SJSA1 (cell line): ENCODE measurements around the gene FRMPD2. TPM values are rescaled to one million over a fixed set of nuclear protein-coding genes. Genes with fewer than 3 reads are reported as not detected.
"Not testable (repeated sequence)": the region's sequence is repeated elsewhere in the genome, so short reads cannot be mapped to it uniquely, and the experiment has no call there.

Source experiments
- DNase-seq, 2 experiments: peaks; one replicate each; pipeline ENCODE4 v3.0.0-alpha.2; 2015 to 2020; ENCODE audit warnings: low spot score in 2 of 2, low read depth in 1 of 2
- H3K27ac ChIP-seq: fragments of 250-450 bp; sonication (Bioruptor Pico); 2 replicates; pipeline ENCODE4 v1.5.1; 2020; ENCODE audit warnings: mild to moderate bottlenecking, moderate library complexity
- H3K27me3 ChIP-seq: fragments of 250-450 bp; sonication (Bioruptor Pico); replicated peaks from 2 replicates; pipeline ENCODE4 v1.5.1; 2020; ENCODE audit warnings: mild to moderate bottlenecking, moderate library complexity
- H3K36me3 ChIP-seq: fragments of 250-450 bp; sonication (Bioruptor Pico); 2 replicates; pipeline ENCODE4 v1.5.1; 2020; ENCODE audit warnings: mild to moderate bottlenecking
- H3K4me1 ChIP-seq: fragments of 250-450 bp; sonication (Bioruptor Pico); replicated peaks from 2 replicates; pipeline ENCODE4 v1.6.1; 2021; ENCODE audit warnings: mild to moderate bottlenecking
- H3K4me3 ChIP-seq: fragments of 250-450 bp; sonication (Bioruptor Pico); 2 replicates; pipeline ENCODE4 v1.5.1; 2020; ENCODE audit warnings: mild to moderate bottlenecking
- H3K9me3 ChIP-seq: fragments of 250-450 bp; sonication (Bioruptor Pico); replicated peaks from 2 replicates; pipeline ENCODE4 v1.5.1; 2020; ENCODE audit warnings: mild to moderate bottlenecking
- total RNA-seq: library from RNA; depleted of rRNA; stranded (reverse); fragments of >200 nt; shearing (Covaris generic); gene quantifications from 2 replicates; pipeline ENCODE4 v1.2.3, GENCODE V29; 2014

FRMPD2 gene
- total RNA-seq, 1 experiment from 2014 or later: 0.03 TPM

DNA sequence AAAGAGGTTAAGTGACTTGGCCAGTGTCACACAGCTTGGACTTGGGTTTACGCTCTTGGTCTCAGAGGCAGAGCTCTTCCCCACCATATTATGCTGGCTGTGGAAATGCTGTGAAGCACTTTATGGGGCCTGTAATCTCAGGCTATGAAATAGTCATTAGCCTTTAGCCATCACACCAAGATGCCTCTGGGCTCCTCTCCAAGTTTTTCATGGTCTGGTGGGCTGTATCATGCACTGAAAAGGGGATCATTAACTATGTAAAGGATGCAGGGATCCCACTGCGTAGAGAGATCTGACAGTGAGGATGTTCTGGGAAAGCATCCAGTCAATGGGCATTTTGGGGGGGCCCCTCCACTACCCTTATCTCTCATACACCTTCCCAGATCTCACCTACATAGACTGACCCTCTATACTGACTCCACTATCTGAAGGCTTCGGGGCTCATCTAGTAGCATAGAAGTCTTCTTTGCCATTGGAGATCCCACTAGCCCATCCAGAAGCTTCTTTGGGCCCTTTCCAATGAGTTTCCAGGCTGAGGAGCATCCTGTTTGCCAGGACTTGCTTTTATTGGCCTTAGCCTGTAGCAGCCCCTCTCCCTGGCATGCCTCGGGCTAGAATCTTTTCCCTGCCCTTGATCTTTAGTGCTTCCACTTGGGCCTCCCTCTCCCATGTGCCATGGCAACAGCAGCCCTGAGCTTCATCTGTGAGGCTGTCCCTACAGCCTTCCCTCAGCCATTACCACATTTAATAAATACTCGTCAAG, 19.6 kb downstream of the FRMPD2 start:
- DNase-seq: no peak
- H3K27ac ChIP-seq: no peak overlapping the region
- H3K4me1 ChIP-seq: peaks cover 14% of the 10 kb centered on the region
- no peaks in the 10 kb centered on the region for H3K36me3 ChIP-seq
- no peak overlapping the region for H3K4me3 ChIP-seq
- H3K27me3 ChIP-seq: no peaks in the 10 kb centered on the region
- H3K9me3 ChIP-seq: no peaks in the 10 kb centered on the region

DNA sequence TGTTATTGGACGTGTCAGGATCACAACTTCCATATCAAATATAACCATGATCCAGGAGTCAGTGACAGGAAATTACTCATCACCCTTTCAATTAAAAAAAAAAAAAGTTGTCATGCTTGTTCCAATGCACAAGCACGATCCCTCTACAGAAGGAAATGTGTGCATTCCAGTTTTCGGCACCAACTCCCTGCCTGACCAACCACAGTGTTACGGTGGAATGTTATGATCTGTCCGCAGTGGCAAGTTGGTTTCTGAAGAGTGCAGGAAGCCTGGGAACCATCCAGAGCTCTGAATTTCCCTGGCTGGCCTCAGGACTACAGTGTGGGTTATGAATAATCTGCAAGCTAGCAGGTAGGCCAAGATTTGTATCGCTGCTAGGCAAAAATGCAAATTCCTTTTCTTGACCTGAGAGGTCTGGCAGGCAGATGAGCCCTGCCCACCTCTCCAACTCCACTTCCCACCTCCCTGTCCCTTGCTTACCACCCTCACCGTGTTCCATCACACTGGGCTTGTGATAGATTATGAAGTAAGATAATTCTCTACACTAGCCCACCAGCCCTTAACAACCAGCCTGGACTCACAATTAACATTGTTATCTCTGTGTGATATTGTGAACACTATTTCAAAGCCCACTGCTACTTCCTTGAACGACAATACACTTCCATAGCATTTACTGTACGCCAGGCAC, 20.4 kb downstream of the FRMPD2 start:
- no peak overlapping the region for H3K4me3 ChIP-seq
- H3K27ac ChIP-seq: peak overlapping the region; percentile 31; the same call in 1 of the 2 replicates
- H3K36me3 ChIP-seq: no peaks in the 10 kb centered on the region
- peaks cover 14% of the 10 kb centered on the region for H3K4me1 ChIP-seq
- H3K27me3 ChIP-seq: no peaks in the 10 kb centered on the region
- peak; percentile 65 to 72 for DNase-seq
- no peaks in the 10 kb centered on the region for H3K9me3 ChIP-seq

DNA sequence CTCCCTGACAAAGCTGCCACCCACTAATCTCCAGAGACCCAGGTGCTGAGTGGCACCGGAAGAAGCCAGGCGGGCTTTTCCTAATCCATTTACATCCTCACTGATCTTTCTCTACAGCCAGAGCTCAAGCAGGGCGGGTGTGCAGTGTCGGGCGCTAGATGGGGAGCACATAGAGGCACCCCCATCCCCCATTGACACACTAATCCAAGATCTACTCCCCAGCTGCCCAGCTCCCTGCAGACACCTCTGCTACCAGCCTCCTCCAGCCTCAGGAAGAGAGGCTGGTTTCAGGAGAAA, 22.2 kb downstream of the FRMPD2 start:
- no peak overlapping the region for H3K4me3 ChIP-seq
- no peaks in the 10 kb centered on the region for H3K9me3 ChIP-seq
- no peaks in the 10 kb centered on the region for H3K27me3 ChIP-seq
- no peaks in the 10 kb centered on the region for H3K36me3 ChIP-seq
- H3K4me1 ChIP-seq: peaks cover 14% of the 10 kb centered on the region
- no peak for DNase-seq
- no peak overlapping the region for H3K27ac ChIP-seq

DNA sequence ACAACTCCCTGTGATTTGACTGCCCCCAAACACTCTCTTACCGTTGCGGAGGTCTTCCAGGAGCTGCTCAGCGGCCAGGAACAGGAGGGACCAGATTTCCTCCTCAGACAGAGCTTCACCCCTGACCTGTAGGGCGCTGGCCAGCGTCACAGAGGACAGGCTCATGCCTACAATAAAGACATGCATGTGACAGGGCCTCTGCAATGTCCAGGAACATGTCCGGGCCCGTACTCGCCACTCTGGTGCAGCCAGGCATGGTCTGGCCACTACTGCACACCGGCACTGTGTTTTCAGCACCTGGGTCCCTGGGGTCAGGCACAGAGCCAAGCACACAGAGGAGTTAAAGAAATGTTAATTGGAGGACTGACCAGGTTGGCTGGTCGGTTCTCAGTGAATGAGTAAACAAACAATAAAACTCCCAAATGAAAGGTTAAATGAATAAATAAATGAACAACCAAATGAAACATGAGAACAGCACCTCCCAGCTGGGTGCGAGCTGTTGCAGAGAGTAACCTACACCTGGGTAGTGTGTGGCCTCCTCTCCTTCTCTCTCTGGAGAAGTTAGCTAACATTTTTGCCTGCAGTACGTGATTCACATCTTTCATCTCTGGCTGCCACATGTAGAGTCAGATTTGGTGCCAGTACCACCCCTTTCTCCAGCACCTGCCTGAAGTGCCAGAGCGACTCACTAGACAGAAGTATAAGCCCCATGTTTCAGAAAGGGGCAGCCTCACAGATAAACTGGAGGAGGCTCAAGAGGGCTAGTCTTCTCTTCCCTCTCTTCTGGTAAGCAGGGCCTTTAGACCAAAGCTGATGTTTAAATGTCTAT, 22.8 kb downstream of the FRMPD2 start:
- peaks cover 14% of the 10 kb centered on the region for H3K4me1 ChIP-seq
- DNase-seq: no peak
- no peak overlapping the region for H3K27ac ChIP-seq
- H3K4me3 ChIP-seq: no peak overlapping the region
- no peaks in the 10 kb centered on the region for H3K36me3 ChIP-seq
- H3K27me3 ChIP-seq: no peaks in the 10 kb centered on the region
- no peaks in the 10 kb centered on the region for H3K9me3 ChIP-seq

DNA sequence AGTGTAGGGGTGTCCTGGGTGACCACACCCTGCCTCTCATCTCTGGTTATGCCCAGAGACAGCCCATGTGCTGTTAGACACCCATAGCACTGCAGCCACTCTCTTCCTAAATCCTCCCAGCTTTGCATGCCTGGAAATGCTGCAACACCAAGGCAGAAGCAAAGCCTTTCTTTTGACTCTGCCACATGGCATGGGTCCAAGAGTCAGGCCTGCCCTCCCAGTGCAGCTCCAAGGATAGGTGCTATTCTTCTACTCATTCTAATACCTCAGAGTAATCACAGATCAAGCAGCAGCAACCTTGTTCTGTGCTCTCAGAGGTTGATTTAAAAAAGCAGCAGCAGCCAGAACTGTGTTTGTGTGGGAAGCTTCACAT, 23.4 kb downstream of the FRMPD2 start:
- no peaks in the 10 kb centered on the region for H3K36me3 ChIP-seq
- peaks cover 14% of the 10 kb centered on the region for H3K4me1 ChIP-seq
- no peaks in the 10 kb centered on the region for H3K27me3 ChIP-seq
- no peak overlapping the region for H3K4me3 ChIP-seq
- DNase-seq: no peak
- no peak overlapping the region for H3K27ac ChIP-seq
- H3K9me3 ChIP-seq: no peaks in the 10 kb centered on the region

DNA sequence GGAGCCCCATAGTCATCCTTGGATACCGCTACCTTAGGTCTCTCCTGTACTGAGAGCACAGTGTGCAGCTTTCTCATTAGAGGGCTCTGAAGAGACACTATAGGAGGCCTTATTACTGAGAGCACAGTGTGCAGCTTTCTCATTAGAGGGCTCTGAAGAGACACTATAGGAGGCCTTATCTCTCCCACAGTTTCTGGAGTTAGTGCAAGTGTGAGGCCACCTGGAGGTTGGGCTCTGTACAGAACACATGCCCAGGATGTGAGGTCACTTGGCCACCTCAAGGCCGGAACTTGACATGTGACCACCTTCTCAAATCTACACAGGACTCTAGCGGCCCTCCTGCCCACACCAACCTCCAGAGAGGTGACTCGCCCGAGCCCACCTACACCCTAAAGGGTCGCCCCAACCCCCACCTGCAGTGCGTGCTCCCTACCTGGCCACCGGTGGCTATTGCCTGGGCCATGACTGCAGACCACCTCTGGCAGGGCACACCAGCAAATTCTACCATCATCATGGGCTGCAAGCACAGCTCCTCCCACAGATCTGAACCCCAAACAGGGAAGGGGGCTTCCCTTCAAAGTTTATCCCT, 24.6 kb downstream of the FRMPD2 start:
- Histone ChIP-seq H3K27me3 (no peaks in the 10 kb centered on the region; the same call in 1 of the 2 replicates), H3K36me3 (no peaks in the 10 kb centered on the region), H3K9me3 (no peaks in the 10 kb centered on the region), H3K4me1 (peaks cover 14% of the 10 kb centered on the region), H3K4me3 (no peak overlapping the region), H3K27ac (no peak overlapping the region)
- DNase-seq: no peak

DNA sequence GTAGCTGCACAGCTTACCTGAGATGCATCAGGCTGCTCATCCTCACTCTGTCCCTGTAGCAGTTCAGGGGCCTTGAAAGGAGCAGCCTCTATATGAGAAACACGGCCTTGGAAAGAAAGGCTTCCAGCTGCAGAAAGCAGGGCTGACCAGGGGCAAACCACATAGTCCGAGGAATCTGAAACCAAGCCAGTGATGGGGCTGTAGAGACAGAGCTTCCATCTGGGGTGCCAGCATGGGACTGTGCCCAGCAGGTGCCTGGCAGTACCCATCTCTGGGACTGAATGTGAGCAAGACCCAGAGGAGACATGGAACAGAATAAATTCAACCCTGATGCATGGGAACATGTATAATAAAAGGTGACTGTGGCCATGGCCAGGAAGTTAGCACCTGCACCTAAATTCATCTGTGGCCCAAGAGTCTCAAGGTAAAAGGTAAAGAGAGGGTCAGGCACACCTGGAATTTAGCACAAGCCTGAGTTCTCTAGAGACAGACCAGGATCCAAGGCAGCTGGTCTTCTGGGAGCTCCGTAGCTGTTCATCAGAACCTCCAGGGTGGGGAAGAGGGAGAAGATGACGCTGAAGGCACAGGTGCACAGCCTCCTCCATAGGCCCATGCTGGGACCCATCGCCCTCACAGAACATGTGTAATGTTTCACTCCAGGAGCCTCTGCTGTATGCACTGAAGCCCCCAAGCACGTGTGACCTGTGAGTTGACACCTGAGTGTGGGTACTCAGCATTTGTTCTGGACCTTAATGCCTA, 25.3 kb downstream of the FRMPD2 start:
- H3K4me1 ChIP-seq: peaks cover 8% of the 10 kb centered on the region
- DNase-seq: peak in 1 of 2 experiments; percentile 28
- H3K27me3 ChIP-seq: no peaks in the 10 kb centered on the region; the same call in 1 of the 2 replicates
- H3K9me3 ChIP-seq: no peaks in the 10 kb centered on the region
- H3K4me3 ChIP-seq: no peak overlapping the region
- H3K36me3 ChIP-seq: no peaks in the 10 kb centered on the region
- H3K27ac ChIP-seq: no peak overlapping the region

DNA sequence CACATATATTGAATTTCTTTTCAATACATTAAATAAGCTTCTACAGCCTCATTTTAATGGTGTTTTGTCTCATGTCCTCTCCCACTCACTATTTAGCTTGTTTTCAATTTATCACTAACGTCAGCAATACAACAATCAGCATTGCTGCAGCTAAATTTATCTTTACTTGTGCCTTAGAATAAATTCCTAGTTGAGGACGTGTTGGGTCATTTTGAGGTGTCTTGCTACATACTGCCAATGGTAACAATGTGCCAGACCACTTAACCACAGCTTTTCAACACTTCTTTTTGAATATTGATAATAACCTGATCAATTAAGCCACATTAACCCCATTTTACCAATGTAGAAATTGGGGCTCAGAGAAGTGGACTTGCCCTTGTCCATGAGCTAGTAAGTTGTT, 26.0 kb downstream of the FRMPD2 start:
- no peak for DNase-seq
- H3K4me3 ChIP-seq: no peak overlapping the region

DNA sequence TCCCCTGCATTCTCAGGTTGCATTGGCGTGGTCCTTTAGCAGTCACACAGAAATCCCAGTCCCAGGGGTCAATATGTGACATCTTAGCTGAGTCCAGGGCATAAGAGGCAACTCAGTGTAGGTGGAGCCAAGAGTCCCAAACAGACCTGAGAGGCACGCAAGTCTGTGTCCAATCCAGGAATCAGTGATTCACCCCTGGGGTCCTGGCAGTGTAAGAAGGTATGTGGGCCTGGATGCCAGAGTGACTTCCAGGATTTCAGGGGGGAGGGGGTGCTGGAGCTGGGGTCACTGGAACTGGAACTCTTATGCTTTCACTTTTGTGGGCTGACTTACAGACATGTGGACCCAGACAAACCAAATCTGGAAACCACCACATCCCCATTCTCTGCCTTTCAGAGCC, 26.8 kb downstream of the FRMPD2 start:
- no peaks in the 10 kb centered on the region for H3K36me3 ChIP-seq
- DNase-seq: no peak
- H3K27ac ChIP-seq: no peak overlapping the region
- no peak overlapping the region for H3K4me3 ChIP-seq
- no peaks in the 10 kb centered on the region for H3K9me3 ChIP-seq
- no peaks in the 10 kb centered on the region for H3K4me1 ChIP-seq
- H3K27me3 ChIP-seq: no peaks in the 10 kb centered on the region; the same call in 1 of the 2 replicates

More for the DNA sequence above, 26.0 kb downstream of the FRMPD2 start:
- Histone ChIP-seq H3K9me3 (no peaks in the 10 kb centered on the region), H3K36me3 (no peaks in the 10 kb centered on the region), H3K27ac (no peak overlapping the region), H3K27me3 (no peaks in the 10 kb centered on the region; the same call in 1 of the 2 replicates), H3K4me1 (peaks cover 2% of the 10 kb centered on the region)

DNA sequence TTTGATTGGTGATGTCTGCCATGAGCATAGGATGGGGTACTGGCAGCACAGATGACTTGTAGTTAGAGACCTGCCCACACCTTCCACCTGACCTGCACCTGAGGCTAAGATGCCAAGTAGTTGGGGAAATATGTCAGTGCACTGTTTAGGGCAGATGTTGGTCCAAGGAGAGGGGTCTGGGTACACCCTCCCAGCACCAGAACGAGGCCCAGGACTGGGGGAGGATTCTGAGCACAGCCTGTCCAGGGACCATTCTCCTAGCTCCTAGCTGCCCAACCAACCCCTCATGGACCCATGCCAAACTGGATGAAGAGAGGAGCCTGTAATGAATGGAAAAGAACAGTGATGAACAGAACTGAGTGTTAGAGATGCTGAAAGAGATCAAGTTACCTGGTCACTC, 28.0 kb downstream of the FRMPD2 start:
- H3K4me3 ChIP-seq: no peak overlapping the region
- no peaks in the 10 kb centered on the region for H3K36me3 ChIP-seq
- H3K4me1 ChIP-seq: no peaks in the 10 kb centered on the region
- no peaks in the 10 kb centered on the region; the same call in 1 of the 2 replicates for H3K27me3 ChIP-seq
- DNase-seq: no peak
- no peak overlapping the region for H3K27ac ChIP-seq
- H3K9me3 ChIP-seq: no peaks in the 10 kb centered on the region

DNA sequence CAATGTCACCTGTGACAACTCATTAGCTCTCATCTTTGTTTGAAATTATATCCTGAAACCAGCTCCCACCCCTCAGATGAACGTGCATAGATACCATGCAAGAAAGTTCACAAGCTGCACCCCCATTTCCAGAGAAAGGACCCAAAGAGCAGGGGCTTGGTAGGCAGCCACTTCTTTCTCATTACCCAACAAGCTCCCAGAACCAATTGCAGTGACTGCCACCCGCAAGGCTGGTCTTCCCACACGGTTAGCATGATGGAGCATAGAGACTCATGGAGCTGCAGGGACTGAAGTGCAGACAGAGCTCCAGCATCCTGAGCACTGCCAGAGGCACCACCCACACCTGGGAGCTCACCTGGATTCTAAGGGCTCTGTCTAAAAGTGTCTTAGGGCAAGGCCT, 28.5 kb downstream of the FRMPD2 start:
- no peaks in the 10 kb centered on the region; the same call in 1 of the 2 replicates for H3K27me3 ChIP-seq
- H3K9me3 ChIP-seq: no peaks in the 10 kb centered on the region
- H3K36me3 ChIP-seq: no peaks in the 10 kb centered on the region
- no peak overlapping the region for H3K4me3 ChIP-seq
- H3K27ac ChIP-seq: no peak overlapping the region
- H3K4me1 ChIP-seq: no peaks in the 10 kb centered on the region
- no peak for DNase-seq

DNA sequence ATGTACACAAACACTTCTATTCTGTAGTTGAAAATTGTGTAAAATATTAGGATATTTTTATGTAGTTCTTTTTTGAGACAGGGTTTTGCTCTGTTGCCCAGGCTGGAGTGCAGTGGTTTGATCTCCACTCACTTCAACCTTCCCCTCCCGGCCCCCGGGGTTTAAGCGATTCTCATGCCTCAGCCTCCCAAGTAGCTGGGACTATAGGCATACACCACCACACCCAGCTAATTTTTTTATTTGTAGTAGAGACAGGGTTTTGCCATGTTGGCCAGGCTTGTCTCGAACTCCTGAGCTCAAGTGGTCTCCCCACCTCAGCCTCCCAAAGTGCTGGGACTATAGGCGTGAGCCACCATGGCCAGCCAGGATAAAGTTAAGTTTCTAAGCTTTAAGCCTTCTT, 30.6 kb downstream of the FRMPD2 start:
- not testable (repeated sequence) for H3K4me3 ChIP-seq

DNA sequence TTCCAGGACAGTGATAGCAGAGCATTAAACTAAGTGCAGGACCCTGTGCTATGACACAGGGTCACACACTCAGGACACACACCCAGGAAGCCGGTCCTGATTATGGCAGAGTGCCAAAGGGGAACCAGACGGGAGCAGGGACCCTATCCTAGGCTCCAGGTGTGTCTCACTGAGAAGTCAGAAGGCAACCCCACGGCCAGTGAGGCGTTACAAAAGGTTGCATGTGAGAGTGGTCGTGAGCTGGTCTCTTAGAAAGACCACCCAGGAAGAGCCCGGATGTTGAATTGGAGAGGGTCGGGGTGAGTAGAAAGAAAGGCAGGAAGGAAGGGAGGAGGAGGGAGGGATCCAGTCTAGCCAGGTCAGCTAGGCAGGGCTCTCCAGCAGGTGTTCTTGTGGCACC, 31.0 kb downstream of the FRMPD2 start:
- H3K9me3 ChIP-seq: no peaks in the 10 kb centered on the region
- no peak overlapping the region for H3K4me3 ChIP-seq
- H3K27me3 ChIP-seq: no peaks in the 10 kb centered on the region; the same call in 1 of the 2 replicates
- no peaks in the 10 kb centered on the region for H3K4me1 ChIP-seq
- H3K36me3 ChIP-seq: no peaks in the 10 kb centered on the region
- no peak overlapping the region for H3K27ac ChIP-seq
- no peak for DNase-seq

More for the DNA sequence above, 30.6 kb downstream of the FRMPD2 start:
- H3K4me1 ChIP-seq, H3K36me3 ChIP-seq, H3K27ac ChIP-seq, H3K9me3 ChIP-seq, H3K27me3 ChIP-seq, DNase-seq: not testable (repeated sequence)
